MM.1S (cell line): ENCODE results near the gene NME4.

Experiments
- CTCF ChIP-seq: fragments of 300-600 bp; sonication (generic); IDR thresholded peaks from 2 replicates; pipeline ENCODE4 v1.5.1; 2016; ENCODE audit warnings: antibody characterized with exemption, low read length, mixed read lengths
- EZH2 ChIP-seq: fragments of 300-600 bp; sonication (generic); optimal IDR thresholded peaks from 2 replicates; pipeline ENCODE3; 2017; ENCODE audit warnings: low read depth, mild to moderate bottlenecking, antibody characterized with exemption, low read length, mixed read lengths
- EZH2phosphoT487 ChIP-seq: fragments of 300-600 bp; sonication (generic); IDR thresholded peaks from 2 replicates; pipeline ENCODE4 v1.6.1; 2018; ENCODE audit warnings: antibody characterized with exemption, low read length

DNA sequence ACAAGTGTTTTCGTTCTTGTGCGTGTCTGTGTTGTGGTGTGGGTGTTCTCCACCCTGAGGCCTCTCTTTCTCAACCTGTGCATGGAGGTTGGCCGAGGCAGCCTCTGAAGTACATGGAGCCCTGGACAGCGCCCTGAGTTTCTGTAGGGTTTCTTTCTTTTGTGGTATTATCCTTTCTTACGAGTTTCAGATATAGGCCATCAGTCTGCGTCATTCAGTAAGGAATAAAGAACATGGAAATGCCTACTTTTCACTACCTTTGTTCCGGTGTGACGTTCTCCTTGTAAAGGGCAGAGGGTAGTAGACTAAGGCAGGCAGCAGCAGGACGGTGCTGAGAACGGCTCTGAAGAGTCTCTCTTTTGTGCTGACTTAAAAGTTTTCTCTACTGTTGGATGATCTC is 47.0 kb downstream of the NME4 start:
- TF ChIP-seq CTCF (no peak), EZH2 (no peak), EZH2phosphoT487 (no peak)
